Activated CD4-positive, alpha-beta T cell treated with anti-CD3 and anti-CD28 coated beads for 48 hours (primary cell): ENCODE data around the gene INKA1.
A peak's percentile ranks its signal among the peaks of the same experiment; 100 is the strongest.
"Not testable (repeated sequence)": the region's sequence is repeated elsewhere in the genome, so short reads cannot be mapped to it uniquely, and the experiment has no call there.

Source experiments
- DNase-seq: peaks from one replicate; pipeline ENCODE4 v3.0.0-alpha.2; 2020

The INKA1 gene

DNA sequence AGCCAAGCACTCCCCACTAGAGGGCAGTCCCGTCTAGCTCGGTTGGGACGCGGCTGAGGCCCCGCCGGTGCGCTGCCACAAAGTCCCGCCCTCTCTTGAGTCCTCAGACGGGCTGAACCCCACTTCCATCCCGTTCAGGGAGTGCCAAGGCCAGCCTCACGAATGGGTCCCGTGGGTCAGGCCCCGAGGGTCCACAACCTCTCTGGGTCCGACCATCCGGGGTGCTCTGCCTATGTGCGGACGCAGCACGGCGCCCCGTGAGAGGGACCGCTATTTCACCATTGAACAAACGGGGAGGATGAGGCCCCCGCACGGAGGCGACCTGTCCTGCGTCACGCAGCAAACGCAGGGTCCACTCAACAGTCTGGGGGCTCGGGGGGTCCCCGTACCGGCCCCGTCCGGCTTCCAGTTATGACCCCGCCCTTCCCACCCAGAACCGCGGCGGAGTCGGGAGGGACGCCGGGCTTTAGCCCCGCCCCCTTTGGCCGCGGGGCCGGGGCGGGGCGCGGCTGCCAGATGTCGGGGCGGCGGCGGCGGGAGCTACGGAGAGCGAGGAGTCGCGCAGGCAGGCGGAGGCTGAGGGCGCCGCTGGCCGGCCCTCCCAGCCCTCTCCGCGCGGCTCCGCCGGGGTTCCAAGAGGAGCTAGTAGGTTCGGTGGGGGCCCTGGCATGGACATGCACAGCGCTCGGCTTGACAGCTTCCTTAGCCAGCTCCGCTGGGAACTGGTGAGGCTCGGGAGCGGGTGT, at the start of gene INKA1:
Gene INKA1, plus strand, starts transcription at position 543 of the 746 bp plus-strand sequence. Its CDS starts 132 bp downstream, at position 675.
- DNase-seq: peak; percentile 92

DNA sequence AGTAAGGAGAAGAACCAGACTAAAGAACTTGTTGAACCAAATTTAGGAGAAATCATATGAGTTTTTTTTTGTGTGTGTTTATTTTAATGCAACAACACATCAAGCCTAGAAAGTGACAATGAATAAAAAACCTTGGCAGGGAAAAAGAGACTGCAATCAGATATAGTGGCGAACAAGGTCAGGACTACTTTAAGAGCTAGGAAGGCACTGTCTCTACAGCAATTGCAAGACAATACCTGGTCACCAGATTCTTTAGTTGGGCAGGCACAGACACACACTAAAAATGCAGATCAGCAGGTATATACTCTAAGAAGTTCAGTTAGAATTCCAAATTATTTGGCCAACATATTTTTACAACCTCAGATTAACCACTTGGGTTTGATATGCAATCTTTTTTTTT, 48.5 kb upstream of the INKA1 start:
- DNase-seq: no peak

- DNase-seq: no peak
Measured at GRCh38 chr3:49756036-49756435, 47.0 kb upstream of the INKA1 start.

DNA sequence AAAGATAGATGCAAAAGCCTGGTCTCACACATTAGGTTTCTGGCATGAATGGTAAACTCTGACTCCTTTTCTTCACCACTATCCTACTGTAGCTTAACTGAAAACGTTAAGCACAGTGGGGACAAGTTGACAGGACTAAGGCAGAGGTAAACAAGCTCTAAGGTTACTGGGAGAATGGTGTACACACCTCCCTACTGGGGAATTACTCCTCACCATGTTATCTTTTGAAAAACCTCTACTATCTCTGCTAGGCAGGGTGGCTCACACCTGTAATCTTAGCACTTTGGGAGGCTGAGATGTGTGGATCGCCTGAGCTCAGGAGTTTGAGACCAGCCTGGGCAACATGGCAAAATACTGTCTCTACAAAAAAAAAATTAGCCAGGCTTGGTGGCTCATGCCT, 45.9 kb upstream of the INKA1 start:
- DNase-seq: no peak

- DNase-seq: no peak
Measured at GRCh38 chr3:49759226-49759625, 43.8 kb upstream of the INKA1 start.

DNA sequence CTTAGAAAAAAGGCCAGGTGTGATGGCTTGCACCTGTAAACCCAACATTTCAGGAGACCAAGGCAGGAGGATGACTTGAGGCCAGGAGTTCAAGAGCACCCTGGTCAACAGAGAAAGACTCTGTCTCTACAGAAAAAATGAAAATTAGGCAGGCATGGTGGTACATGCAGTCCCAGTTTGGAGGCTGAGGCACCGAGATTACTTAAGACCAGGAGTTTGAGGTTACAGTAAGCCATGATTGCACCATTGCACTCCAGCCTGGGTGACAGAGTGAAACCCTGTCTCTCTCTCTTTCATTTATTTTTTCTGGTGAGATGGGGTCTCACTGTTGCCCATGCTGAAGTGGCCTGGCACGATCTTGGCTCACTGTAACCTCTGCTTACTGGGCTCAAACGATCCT, 41.4 kb upstream of the INKA1 start:
- no peak for DNase-seq

GRCh38 chr3:49763981-49764380, 39.1 kb upstream of the INKA1 start:
- no peak for DNase-seq

DNA sequence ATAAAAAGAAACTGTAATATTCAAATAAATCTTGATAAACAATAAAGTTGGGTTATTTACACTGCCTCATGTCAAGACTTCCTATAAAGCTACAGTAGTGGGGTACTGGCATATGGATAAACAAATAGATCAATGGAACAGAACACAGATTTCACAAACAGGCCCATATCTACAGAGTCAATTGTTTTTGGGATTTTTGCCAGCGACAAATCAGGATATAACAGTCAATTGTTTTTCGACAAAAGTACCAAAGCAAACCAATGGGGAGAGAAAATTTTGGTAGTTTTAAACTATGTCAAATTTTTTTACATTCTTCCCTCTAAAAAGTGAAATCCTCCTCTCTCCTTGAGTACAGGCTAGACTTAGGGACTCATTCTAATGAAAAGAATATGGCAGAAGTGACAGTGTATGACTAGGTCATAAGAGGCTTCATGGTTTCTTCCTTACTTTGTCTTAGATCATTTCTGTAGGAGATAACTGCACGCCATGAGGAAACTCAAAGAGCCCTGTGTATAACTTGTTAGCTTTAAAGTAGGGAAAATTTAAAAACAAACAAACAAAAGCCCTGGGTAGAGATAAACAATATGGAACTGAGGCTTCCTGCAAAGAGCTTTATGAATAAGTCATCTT, 33.7 kb upstream of the INKA1 start:
- DNase-seq: no peak

- no peak for DNase-seq
Measured at GRCh38 chr3:49769926-49770325, 33.1 kb upstream of the INKA1 start.

- no peak for DNase-seq
Measured at GRCh38 chr3:49771340-49771938, 31.6 kb upstream of the INKA1 start.

GRCh38 chr3:49772703-49773102, 30.4 kb upstream of the INKA1 start:
- DNase-seq: no peak

DNA sequence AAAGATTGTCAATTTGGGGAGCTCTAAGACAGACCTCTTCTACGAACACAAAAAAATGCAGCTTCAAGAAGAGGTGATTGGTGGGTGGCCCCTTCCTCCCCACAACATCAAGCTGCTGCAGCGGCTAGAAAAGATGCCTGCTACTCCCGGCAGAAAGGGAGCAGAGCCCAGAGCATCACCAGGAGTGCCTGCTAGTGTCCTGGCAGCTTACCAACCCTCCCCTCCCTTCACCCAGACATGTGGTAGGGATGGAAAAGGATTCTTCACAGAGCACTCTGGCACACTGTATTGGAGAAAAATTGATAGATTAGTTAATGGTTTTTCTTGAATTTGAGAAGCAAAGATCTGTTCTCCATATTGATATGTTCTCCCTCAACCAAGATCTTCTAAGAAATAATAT, 27.5 kb upstream of the INKA1 start:
- DNase-seq: no peak

- not testable (repeated sequence) for DNase-seq
Measured at GRCh38 chr3:49776101-49776500, 27.0 kb upstream of the INKA1 start.

DNA sequence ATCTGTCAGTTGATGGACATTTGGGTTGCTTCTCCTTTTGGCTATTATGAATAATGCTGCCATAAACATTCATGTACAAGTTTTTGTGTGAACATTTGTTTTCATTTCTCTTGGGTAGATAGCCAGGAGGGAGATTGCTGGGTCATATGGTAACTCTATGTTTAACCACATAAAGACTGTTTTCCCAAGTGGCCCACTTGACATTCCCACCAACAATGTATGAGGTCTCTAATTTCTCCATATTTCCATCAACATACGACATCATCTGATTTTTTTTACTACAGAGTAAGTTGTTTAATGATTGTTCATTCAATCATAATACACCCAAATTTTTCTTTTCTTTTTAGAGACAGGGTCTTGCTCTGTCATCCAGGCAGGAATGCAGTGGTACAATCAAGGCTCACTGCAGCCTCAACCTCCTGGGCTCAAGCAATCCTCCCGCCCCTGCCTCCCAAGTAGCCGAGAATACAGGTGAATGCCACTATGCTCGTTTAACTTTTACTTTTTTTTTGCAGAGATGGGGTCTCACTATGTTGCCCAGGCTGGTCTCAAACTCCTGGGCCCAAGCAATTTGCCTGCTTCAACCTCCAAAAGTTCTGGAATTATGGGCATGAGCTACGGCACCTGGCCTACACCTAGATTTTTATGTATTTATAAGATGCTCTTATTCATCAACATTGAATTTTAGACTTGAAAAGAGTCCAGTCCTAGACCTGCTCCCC, 23.5 kb upstream of the INKA1 start:
- DNase-seq: no peak

GRCh38 chr3:49780080-49780974, 22.7 kb upstream of the INKA1 start:
- DNase-seq: no peak

DNA sequence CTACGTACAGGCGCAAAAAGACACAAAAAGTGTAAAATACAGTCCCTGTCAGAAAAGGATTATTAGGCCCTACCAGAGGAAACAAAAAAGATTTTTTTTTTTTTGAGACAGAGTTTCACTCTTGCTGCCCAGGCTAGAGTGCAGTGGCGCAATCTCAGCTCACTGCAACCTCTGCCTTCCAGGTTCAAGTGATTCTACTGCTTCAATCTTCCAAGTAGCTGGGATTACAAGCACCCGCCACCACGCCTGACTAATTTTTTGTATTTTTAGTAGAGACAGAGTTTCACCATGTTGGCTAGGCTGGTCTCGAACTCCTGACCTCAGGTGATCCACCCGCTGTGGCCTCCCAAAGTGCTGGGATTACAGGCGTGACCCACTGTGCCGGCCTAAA, 22.1 kb upstream of the INKA1 start:
- not testable (repeated sequence) for DNase-seq

- no peak for DNase-seq
Measured at GRCh38 chr3:49781415-49782199, 21.5 kb upstream of the INKA1 start.

GRCh38 chr3:49782277-49782676, 20.8 kb upstream of the INKA1 start:
- not testable (repeated sequence) for DNase-seq

- DNase-seq: peak; percentile 33
Measured at GRCh38 chr3:49785565-49786356, 17.3 kb upstream of the INKA1 start.

GRCh38 chr3:49786357-49787181, 16.5 kb upstream of the INKA1 start, which contains the start of gene IP6K1:
Gene IP6K1 (minus strand): TSS chr3:49786542. CDS start chr3:49748040, 38,502 bp downstream.
- peak; percentile 100 for DNase-seq
